ENCODE results near the gene SH3BP4.

Gene SH3BP4

GRCh38 chr2:234917211-234917975, 34.4 kb upstream of the SH3BP4 start:
- H3K27ac ChIP-seq (ENCODE audit: low read depth, low read length) = no peak overlapping the region
- H3K9ac ChIP-seq (ENCODE audit: low read length in 5 of 5) = no peak overlapping the region
- H3K9me3 ChIP-seq (ENCODE audit: control insufficient read depth in 5 of 5, low read length in 5 of 5) = no peaks in the 10 kb centered on the region
- peaks cover 0 to 3% (median 0%) of the 10 kb centered on the region in 5 donors for H3K4me1 ChIP-seq (ENCODE audit: control insufficient read depth in 5 of 5, insufficient read depth in 5 of 5, low read length in 5 of 5)
- peaks cover 0 to 4% (median 0%) of the 10 kb centered on the region in 5 donors for H3K27me3 ChIP-seq (ENCODE audit: control insufficient read depth in 5 of 5, insufficient read depth in 4 of 5, low read length in 5 of 5)
- no peaks in the 10 kb centered on the region for H3K36me3 ChIP-seq (ENCODE audit: control insufficient read depth in 5 of 5, insufficient read depth in 5 of 5, low read length in 5 of 5)
- no peak overlapping the region for H3K4me3 ChIP-seq (ENCODE audit: low read depth in 1 of 5, low read length in 5 of 5)

GRCh38 chr2:234919711-234920110, 32.1 kb upstream of the SH3BP4 start:
- Histone ChIP-seq H3K36me3 (ENCODE audit: control insufficient read depth in 5 of 5, insufficient read depth in 5 of 5, low read length in 5 of 5) (no peaks in the 10 kb centered on the region), H3K27ac (ENCODE audit: low read depth, low read length) (no peak overlapping the region), H3K4me3 (ENCODE audit: low read depth in 1 of 5, low read length in 5 of 5) (no peak overlapping the region)

GRCh38 chr2:234920836-234921235, 31.0 kb upstream of the SH3BP4 start:
- Histone ChIP-seq H3K27ac (ENCODE audit: low read depth, low read length) (no peak overlapping the region), H3K27me3 (ENCODE audit: control insufficient read depth in 5 of 5, insufficient read depth in 4 of 5, low read length in 5 of 5) (peaks cover 0 to 4% (median 0%) of the 10 kb centered on the region in 5 donors), H3K4me3 (ENCODE audit: low read depth in 1 of 5, low read length in 5 of 5) (no peak overlapping the region), H3K9me3 (ENCODE audit: control insufficient read depth in 5 of 5, low read length in 5 of 5) (no peaks in the 10 kb centered on the region), H3K9ac (ENCODE audit: low read length in 5 of 5) (no peak overlapping the region), H3K4me1 (ENCODE audit: control insufficient read depth in 5 of 5, insufficient read depth in 5 of 5, low read length in 5 of 5) (peaks cover 0 to 3% (median 0%) of the 10 kb centered on the region in 5 donors), H3K36me3 (ENCODE audit: control insufficient read depth in 5 of 5, insufficient read depth in 5 of 5, low read length in 5 of 5) (no peaks in the 10 kb centered on the region)

More at GRCh38 chr2:234919711-234920110, 32.1 kb upstream of the SH3BP4 start:
- H3K27me3 ChIP-seq (ENCODE audit: control insufficient read depth in 5 of 5, insufficient read depth in 4 of 5, low read length in 5 of 5) = peaks cover 0 to 4% (median 0%) of the 10 kb centered on the region in 5 donors
- H3K9ac ChIP-seq (ENCODE audit: low read length in 5 of 5) = no peak overlapping the region
- peaks cover 0 to 3% (median 0%) of the 10 kb centered on the region in 5 donors for H3K4me1 ChIP-seq (ENCODE audit: control insufficient read depth in 5 of 5, insufficient read depth in 5 of 5, low read length in 5 of 5)
- no peaks in the 10 kb centered on the region for H3K9me3 ChIP-seq (ENCODE audit: control insufficient read depth in 5 of 5, low read length in 5 of 5)

GRCh38 chr2:234929002-234929401, 22.8 kb upstream of the SH3BP4 start:
- Histone ChIP-seq H3K27ac (ENCODE audit: low read depth, low read length) (no peak overlapping the region), H3K36me3 (ENCODE audit: control insufficient read depth in 5 of 5, insufficient read depth in 5 of 5, low read length in 5 of 5) (no peaks in the 10 kb centered on the region)

GRCh38 chr2:234930397-234930796, 21.4 kb upstream of the SH3BP4 start:
- H3K9me3 ChIP-seq (ENCODE audit: control insufficient read depth in 5 of 5, low read length in 5 of 5) = no peaks in the 10 kb centered on the region
- H3K27me3 ChIP-seq (ENCODE audit: control insufficient read depth in 5 of 5, insufficient read depth in 4 of 5, low read length in 5 of 5) = no peaks in the 10 kb centered on the region
- H3K4me3 ChIP-seq (ENCODE audit: low read depth in 1 of 5, low read length in 5 of 5) = no peak overlapping the region
- no peaks in the 10 kb centered on the region for H3K36me3 ChIP-seq (ENCODE audit: control insufficient read depth in 5 of 5, insufficient read depth in 5 of 5, low read length in 5 of 5)
- H3K27ac ChIP-seq (ENCODE audit: low read depth, low read length) = no peak overlapping the region
- no peak overlapping the region for H3K9ac ChIP-seq (ENCODE audit: low read length in 5 of 5)
- H3K4me1 ChIP-seq (ENCODE audit: control insufficient read depth in 5 of 5, insufficient read depth in 5 of 5, low read length in 5 of 5) = no peaks in the 10 kb centered on the region

More at GRCh38 chr2:234929002-234929401, 22.8 kb upstream of the SH3BP4 start:
- no peak overlapping the region for H3K9ac ChIP-seq (ENCODE audit: low read length in 5 of 5)
- no peak overlapping the region for H3K4me3 ChIP-seq (ENCODE audit: low read depth in 1 of 5, low read length in 5 of 5)
- H3K4me1 ChIP-seq (ENCODE audit: control insufficient read depth in 5 of 5, insufficient read depth in 5 of 5, low read length in 5 of 5) = no peaks in the 10 kb centered on the region
- no peaks in the 10 kb centered on the region for H3K27me3 ChIP-seq (ENCODE audit: control insufficient read depth in 5 of 5, insufficient read depth in 4 of 5, low read length in 5 of 5)
- H3K9me3 ChIP-seq (ENCODE audit: control insufficient read depth in 5 of 5, low read length in 5 of 5) = no peaks in the 10 kb centered on the region

- Histone ChIP-seq H3K27me3 (ENCODE audit: control insufficient read depth in 5 of 5, insufficient read depth in 4 of 5, low read length in 5 of 5) (no peaks in the 10 kb centered on the region), H3K4me1 (ENCODE audit: control insufficient read depth in 5 of 5, insufficient read depth in 5 of 5, low read length in 5 of 5) (no peaks in the 10 kb centered on the region), H3K4me3 (ENCODE audit: low read depth in 1 of 5, low read length in 5 of 5) (no peak overlapping the region), H3K27ac (ENCODE audit: low read depth, low read length) (no peak overlapping the region), H3K9me3 (ENCODE audit: control insufficient read depth in 5 of 5, low read length in 5 of 5) (no peaks in the 10 kb centered on the region), H3K9ac (ENCODE audit: low read length in 5 of 5) (no peak overlapping the region), H3K36me3 (ENCODE audit: control insufficient read depth in 5 of 5, insufficient read depth in 5 of 5, low read length in 5 of 5) (no peaks in the 10 kb centered on the region)
Measured at GRCh38 chr2:234931371-234931770, 20.4 kb upstream of the SH3BP4 start.

GRCh38 chr2:234932591-234933168, 19.1 kb upstream of the SH3BP4 start:
- no peaks in the 10 kb centered on the region for H3K27me3 ChIP-seq (ENCODE audit: control insufficient read depth in 5 of 5, insufficient read depth in 4 of 5, low read length in 5 of 5)
- no peak overlapping the region for H3K4me3 ChIP-seq (ENCODE audit: low read depth in 1 of 5, low read length in 5 of 5)
- H3K9me3 ChIP-seq (ENCODE audit: control insufficient read depth in 5 of 5, low read length in 5 of 5) = no peaks in the 10 kb centered on the region
- H3K9ac ChIP-seq (ENCODE audit: low read length in 5 of 5) = no peak overlapping the region
- no peaks in the 10 kb centered on the region for H3K36me3 ChIP-seq (ENCODE audit: control insufficient read depth in 5 of 5, insufficient read depth in 5 of 5, low read length in 5 of 5)
- no peak overlapping the region for H3K27ac ChIP-seq (ENCODE audit: low read depth, low read length)
- H3K4me1 ChIP-seq (ENCODE audit: control insufficient read depth in 5 of 5, insufficient read depth in 5 of 5, low read length in 5 of 5) = no peaks in the 10 kb centered on the region

- no peak overlapping the region for H3K9ac ChIP-seq (ENCODE audit: low read length in 5 of 5)
- no peaks in the 10 kb centered on the region for H3K36me3 ChIP-seq (ENCODE audit: control insufficient read depth in 5 of 5, insufficient read depth in 5 of 5, low read length in 5 of 5)
- H3K9me3 ChIP-seq (ENCODE audit: control insufficient read depth in 5 of 5, low read length in 5 of 5) = no peaks in the 10 kb centered on the region
- H3K4me3 ChIP-seq (ENCODE audit: low read depth in 1 of 5, low read length in 5 of 5) = no peak overlapping the region
- H3K27me3 ChIP-seq (ENCODE audit: control insufficient read depth in 5 of 5, insufficient read depth in 4 of 5, low read length in 5 of 5) = peaks cover 0 to 6% (median 3%) of the 10 kb centered on the region in 5 donors
- H3K4me1 ChIP-seq (ENCODE audit: control insufficient read depth in 5 of 5, insufficient read depth in 5 of 5, low read length in 5 of 5) = no peaks in the 10 kb centered on the region
- H3K27ac ChIP-seq (ENCODE audit: low read depth, low read length) = no peak overlapping the region
Measured at GRCh38 chr2:234935311-234935710, 16.5 kb upstream of the SH3BP4 start.

GRCh38 chr2:234939576-234939975, 12.2 kb upstream of the SH3BP4 start:
- peaks cover 0 to 5% (median 0%) of the 10 kb centered on the region in 5 donors for H3K9me3 ChIP-seq (ENCODE audit: control insufficient read depth in 5 of 5, low read length in 5 of 5)
- no peak overlapping the region for H3K9ac ChIP-seq (ENCODE audit: low read length in 5 of 5)
- H3K27me3 ChIP-seq (ENCODE audit: control insufficient read depth in 5 of 5, insufficient read depth in 4 of 5, low read length in 5 of 5) = peaks cover 0 to 6% (median 3%) of the 10 kb centered on the region in 5 donors
- H3K27ac ChIP-seq (ENCODE audit: low read depth, low read length) = no peak overlapping the region
- no peak overlapping the region for H3K4me3 ChIP-seq (ENCODE audit: low read depth in 1 of 5, low read length in 5 of 5)
- no peaks in the 10 kb centered on the region for H3K4me1 ChIP-seq (ENCODE audit: control insufficient read depth in 5 of 5, insufficient read depth in 5 of 5, low read length in 5 of 5)
- no peaks in the 10 kb centered on the region for H3K36me3 ChIP-seq (ENCODE audit: control insufficient read depth in 5 of 5, insufficient read depth in 5 of 5, low read length in 5 of 5)

GRCh38 chr2:234939996-234940395, 11.8 kb upstream of the SH3BP4 start:
- H3K9ac ChIP-seq (ENCODE audit: low read length in 5 of 5) = no peak overlapping the region
- H3K27ac ChIP-seq (ENCODE audit: low read depth, low read length) = no peak overlapping the region
- no peak overlapping the region for H3K4me3 ChIP-seq (ENCODE audit: low read depth in 1 of 5, low read length in 5 of 5)
- H3K9me3 ChIP-seq (ENCODE audit: control insufficient read depth in 5 of 5, low read length in 5 of 5) = peaks cover 0 to 5% (median 0%) of the 10 kb centered on the region in 5 donors
- peaks cover 0 to 6% (median 3%) of the 10 kb centered on the region in 5 donors for H3K27me3 ChIP-seq (ENCODE audit: control insufficient read depth in 5 of 5, insufficient read depth in 4 of 5, low read length in 5 of 5)
- no peaks in the 10 kb centered on the region for H3K36me3 ChIP-seq (ENCODE audit: control insufficient read depth in 5 of 5, insufficient read depth in 5 of 5, low read length in 5 of 5)
- no peaks in the 10 kb centered on the region for H3K4me1 ChIP-seq (ENCODE audit: control insufficient read depth in 5 of 5, insufficient read depth in 5 of 5, low read length in 5 of 5)
